H1 (cell line): ENCODE data around the gene PRADC1. TPM values are rescaled to one million over a fixed set of nuclear protein-coding genes. Genes with fewer than 3 reads are reported as not detected.

ENCODE experiments used
- CTCF ChIA-PET: fragments of 300-600 bp; sonication (Branson Sonifier 250); formaldehyde crosslinking; loops from one replicate; lab custom pipeline; 2021; ENCODE audit not compliant: partially characterized antibody; lab: Charles Lee
- POLR2A ChIA-PET: fragments of 300-600 bp; sonication (Branson Sonifier 250); formaldehyde crosslinking; loops from one replicate; lab custom pipeline; 2021; ENCODE audit warnings: inconsistent platforms; ENCODE audit not compliant: partially characterized antibody; lab: Charles Lee
- DNase-seq, 2 experiments: peaks; one replicate each; pipeline versions ENCODE4 v3.0.0 to v3.0.0-alpha.2; 2010 to 2022; ENCODE audit warnings: low spot score in 2 of 2, low read depth in 1 of 2, mixed read lengths in 1 of 2
- FAIRE-seq: peaks from 2 replicates; lab custom pipeline; 2011; peaks lifted over from hg19 to GRCh38; lab: Jason Lieb, UNC
- H2AFZ ChIP-seq: 2 replicates; pipeline ENCODE4 v1.8.1; 2012; ENCODE audit warnings: low read length, inconsistent platforms
- H2AK5ac ChIP-seq: 2 replicates; pipeline ENCODE4 v1.6.1; 2013; ENCODE audit warnings: low read depth, low read length
- H2BK120ac ChIP-seq: replicated peaks from 2 replicates; pipeline ENCODE3; 2013; ENCODE audit warnings: low read depth, low read length, inconsistent platforms
- H2BK12ac ChIP-seq: 2 replicates; pipeline ENCODE4 v1.6.1; 2013; ENCODE audit warnings: low read depth, low read length
- H2BK15ac ChIP-seq: 2 replicates; pipeline ENCODE4 v1.6.1; 2013; ENCODE audit warnings: low read length
- H2BK20ac ChIP-seq: 2 replicates; pipeline ENCODE4 v1.6.1; 2013; ENCODE audit warnings: low read length
- H2BK5ac ChIP-seq: 2 replicates; pipeline ENCODE4 v1.6.1; 2013; ENCODE audit warnings: low read depth, low read length
- H3K14ac ChIP-seq: 2 replicates; pipeline ENCODE4 v1.6.1; 2013; ENCODE audit warnings: inconsistent platforms; ENCODE audit not compliant: insufficient read length
- H3K18ac ChIP-seq: 2 replicates; pipeline ENCODE4 v1.6.1; 2013; ENCODE audit warnings: low read length; ENCODE audit errors: extremely low read depth
- H3K23ac ChIP-seq: 2 replicates; pipeline ENCODE4 v1.6.1; 2013; ENCODE audit warnings: inconsistent platforms; ENCODE audit not compliant: insufficient read length
- H3K23me2 ChIP-seq: 2 replicates; pipeline ENCODE4 v1.6.1; 2013; ENCODE audit warnings: low read depth, low read length
- H3K27ac ChIP-seq: 2 replicates; pipeline ENCODE4 v1.6.1; 2011; ENCODE audit warnings: low read depth, low read length, inconsistent platforms
- H3K27me3 ChIP-seq, 4 experiments: replicated peaks in 1 of 4; 1 replicate in 1 of 4; 2 replicates in 3 of 4; pipeline versions ENCODE4 v1.6.1 to v1.8.1; 2011 to 2013; ENCODE audit warnings: low read length in 3 of 4, mild to moderate bottlenecking in 3 of 4, inconsistent platforms in 2 of 4, mixed read lengths in 2 of 4, moderate library complexity in 1 of 4; ENCODE audit not compliant: control insufficient read depth in 3 of 4, insufficient read depth in 3 of 4; ENCODE audit errors: extremely low read depth in 1 of 4
- H3K36me3 ChIP-seq, 4 experiments: 2 replicates each; pipeline versions ENCODE4 v1.6.1 to v1.8.1; 2011 to 2013; ENCODE audit warnings: mild to moderate bottlenecking in 4 of 4, low read length in 3 of 4, moderate library complexity in 2 of 4, control low read depth in 1 of 4, inconsistent platforms in 1 of 4; ENCODE audit not compliant: insufficient read depth in 4 of 4, control insufficient read depth in 2 of 4
- H3K4ac ChIP-seq: replicated peaks from 2 replicates; pipeline ENCODE3; 2013; ENCODE audit warnings: low read length, low read depth, mixed read lengths, inconsistent platforms; ENCODE audit not compliant: insufficient read length
- H3K4me1 ChIP-seq, 4 experiments: replicated peaks in 1 of 4; 1 replicate in 1 of 4; 2 replicates in 3 of 4; pipeline versions ENCODE4 v1.6.1 to v1.8.1; 2011 to 2013; ENCODE audit warnings: low read length in 3 of 4, inconsistent platforms in 2 of 4, mixed read lengths in 1 of 4; ENCODE audit not compliant: insufficient read depth in 4 of 4, control insufficient read depth in 3 of 4
- H3K4me2 ChIP-seq, 2 experiments: 2 replicates each; pipeline versions ENCODE4 v1.6.1 to v1.8.1; 2011 to 2013; ENCODE audit warnings: low read depth in 2 of 2, low read length in 2 of 2, control low read depth in 1 of 2, inconsistent platforms in 1 of 2, mild to moderate bottlenecking in 1 of 2; ENCODE audit not compliant: insufficient read depth in 1 of 2
- H3K4me3 ChIP-seq, 4 experiments: fragments of 200-600, 300-600 bp in 1 of 4; sonication (generic), shearing (Covaris generic), sonication (Bioruptor Twin) in 1 of 4; 2 replicates each; pipeline versions ENCODE4 v1.5.1 to v1.8.1; 2011 to 2016; ENCODE audit warnings: low read length in 4 of 4, low read depth in 3 of 4, control low read depth in 2 of 4, inconsistent platforms in 2 of 4, mild to moderate bottlenecking in 2 of 4, mixed read lengths in 1 of 4, moderate library complexity in 1 of 4; ENCODE audit not compliant: insufficient read depth in 2 of 4; ENCODE audit errors: extremely low read depth in 1 of 4
- H3K56ac ChIP-seq: replicated peaks from 2 replicates; pipeline ENCODE3; 2013; ENCODE audit warnings: low read depth, mild to moderate bottlenecking, mixed read lengths, low read length, inconsistent platforms; ENCODE audit not compliant: insufficient read length
- H3K79me1 ChIP-seq: 2 replicates; pipeline ENCODE4 v1.6.1; 2013; ENCODE audit warnings: low read depth, low read length, control low read depth
- H3K79me2 ChIP-seq, 2 experiments: 2 replicates each; pipeline versions ENCODE4 v1.6.1 to v1.8.1; 2012 to 2013; ENCODE audit warnings: low read length in 2 of 2, mild to moderate bottlenecking in 2 of 2, inconsistent platforms in 1 of 2; ENCODE audit not compliant: insufficient read depth in 2 of 2, control insufficient read depth in 1 of 2
- H3K9ac ChIP-seq, 4 experiments: replicated peaks in 1 of 4; 1 replicate in 1 of 4; 2 replicates in 3 of 4; pipeline versions ENCODE4 v1.6.1 to v1.8.1; 2011 to 2013; ENCODE audit warnings: low read depth in 3 of 4, low read length in 3 of 4, control low read depth in 2 of 4, mild to moderate bottlenecking in 2 of 4, moderate library complexity in 2 of 4, inconsistent platforms in 1 of 4; ENCODE audit errors: extremely low read depth in 1 of 4
- H3K9me3 ChIP-seq, 2 experiments: 2 replicates each; pipeline versions ENCODE4 v1.6.1 to v1.8.1; 2012 to 2013; ENCODE audit warnings: mild to moderate bottlenecking in 2 of 2, moderate library complexity in 2 of 2, control low read depth in 1 of 2, inconsistent platforms in 1 of 2, low read depth in 1 of 2, low read length in 1 of 2, mixed read lengths in 1 of 2; ENCODE audit not compliant: insufficient read depth in 2 of 2
- H4K20me1 ChIP-seq, 2 experiments: replicated peaks in 1 of 2; 2 replicates each; pipeline versions ENCODE3 to v1.8.1; 2011 to 2013; ENCODE audit warnings: inconsistent platforms in 2 of 2, low read length in 2 of 2, mild to moderate bottlenecking in 1 of 2; ENCODE audit not compliant: insufficient read depth in 2 of 2, control insufficient read depth in 1 of 2
- H4K5ac ChIP-seq: 2 replicates; pipeline ENCODE4 v1.6.1; 2013; ENCODE audit warnings: low read length, low read depth, mixed read lengths, inconsistent platforms; ENCODE audit not compliant: insufficient read length
- H4K8ac ChIP-seq: 2 replicates; pipeline ENCODE4 v1.8.0; 2013; ENCODE audit warnings: mild to moderate bottlenecking, moderate library complexity, low read length, inconsistent platforms; ENCODE audit not compliant: insufficient read depth; ENCODE audit errors: extremely low read depth
- H4K91ac ChIP-seq: replicated peaks from 2 replicates; pipeline ENCODE3; 2013; ENCODE audit warnings: low read length, mixed read lengths, inconsistent platforms; ENCODE audit not compliant: insufficient read length
- ATF3 ChIP-seq: IDR thresholded peaks from 2 replicates; pipeline ENCODE4 v1.6.1; 2011; ENCODE audit warnings: low read depth, mild to moderate bottlenecking, low read length; ENCODE audit not compliant: insufficient read depth
- HDAC2 ChIP-seq, 2 experiments: fragments of 300-600 bp in 1 of 2; sonication (generic) in 1 of 2; IDR thresholded peaks; 2 replicates each; pipeline ENCODE4 v1.6.1; 2011 to 2012; ENCODE audit warnings: low read depth in 2 of 2, low read length in 2 of 2, mild to moderate bottlenecking in 2 of 2, moderate library complexity in 2 of 2, borderline replicate concordance in 1 of 2, inconsistent platforms in 1 of 2
- JUND ChIP-seq: IDR thresholded peaks from 2 replicates; pipeline ENCODE4 v1.6.1; 2011; ENCODE audit warnings: mild to moderate bottlenecking, improper control_type of control experiment, low read length
- POU5F1 ChIP-seq: IDR thresholded peaks from 2 replicates; pipeline ENCODE4 v1.6.1; 2011; ENCODE audit warnings: low read depth, mild to moderate bottlenecking, low read length, moderate library complexity
- RAD21 ChIP-seq, 2 experiments: IDR thresholded peaks in 1 of 2; conservative IDR thresholded peaks in 1 of 2; 2 replicates each; pipeline ENCODE4 v1.6.1; 2011; ENCODE audit warnings: low read depth in 2 of 2, low read length in 2 of 2, improper control_type of control experiment in 1 of 2, inconsistent platforms in 1 of 2, mild to moderate bottlenecking in 1 of 2, moderate library complexity in 1 of 2
- SAP30 ChIP-seq: fragments of 300-600 bp; sonication (generic); IDR thresholded peaks from 2 replicates; pipeline ENCODE4 v1.7.1; 2012; ENCODE audit warnings: low read length, moderate library complexity, mild to moderate bottlenecking, inconsistent platforms; ENCODE audit not compliant: insufficient read depth, insufficient replicate concordance
- SP2 ChIP-seq: IDR thresholded peaks from 2 replicates; pipeline ENCODE4 v1.6.1; 2012; ENCODE audit warnings: mild to moderate bottlenecking, low read length, inconsistent platforms
- YY1 ChIP-seq: IDR thresholded peaks from 2 replicates; pipeline ENCODE4 v1.6.1; 2011; ENCODE audit warnings: low read depth, mild to moderate bottlenecking, low read length
- WGBS, 2 experiments: shearing (Covaris generic) in 1 of 2; methylation state at CpG; one replicate each; pipeline versions ENCODE4 v1.1.6 to v1.1.7; 2013 to 2015; ENCODE audit warnings: low lambda C conversion rate in 2 of 2, mixed read lengths in 2 of 2, inconsistent platforms in 1 of 2, low coverage in 1 of 2, missing lambda C conversion rate in 1 of 2; ENCODE audit not compliant: insufficient replicate concordance in 2 of 2, insufficient coverage in 1 of 2, insufficient read length in 1 of 2; ENCODE audit errors: extremely low coverage in 1 of 2, missing lambda C conversion rate in 1 of 2; 5-methylcytosine and 5-hydroxymethylcytosine counted together
- polyA plus RNA-seq, 7 experiments: library from polyadenylated mRNA; depleted of rRNA in 3 of 7; stranded (reverse) in 5 of 7; unstranded in 2 of 7; fragments of >200 nt in 5 of 7; fragments of 200-250 nt in 2 of 7; gene quantifications; 1 replicate in 5 of 7; 2 replicates in 1 of 7; 4 replicates in 1 of 7; pipeline versions ENCODE4 v1.2.1 to v1.2.3, GENCODE V29; 2011 to 2013; ENCODE audit warnings: missing spikeins in 2 of 7, mixed read lengths in 2 of 7
- total RNA-seq: library from RNA; stranded (reverse); fragmentation: NEBNext Ultra II Directional; extraction: Animal tissue kit (Norgen Biotek cat#: 25700); gene quantifications from 2 replicates; pipeline ENCODE4 v1.2.1, GENCODE V29; 2021

Gene PRADC1
- total and polyA plus RNA-seq, 2 of the 8 experiments (the other 6 are each of a cell fraction or from before 2014, with no cell fraction given) = 8.9 to 13.1 TPM

GRCh38 chr2:73212448-73213176 lies 20.4 kb downstream of the PRADC1 start:
- Histone ChIP-seq H3K4me2 (no peak overlapping the region; a peak in 1 of 4 replicates), H2BK20ac (no peak overlapping the region), H4K20me1 (no peaks in the 10 kb centered on the region), H3K14ac (no peak overlapping the region), H3K79me2 (peaks cover 5 to 28% of the 10 kb centered on the region in 2 experiments), H3K9ac (no peak overlapping the region), H3K18ac (no peak overlapping the region), H3K4me3 (no peak overlapping the region), H3K79me1 (peaks cover 6% of the 10 kb centered on the region), H4K91ac (no peak overlapping the region), H2BK15ac (0 out of 2 replicates have a peak overlapping the region, but pooled peaks have one; percentile 40), H3K27me3 (peaks cover 0 to 4% (median 2%) of the 10 kb centered on the region in 4 experiments; a peak in 1 of 7 replicates), H4K8ac (no peak overlapping the region), H3K27ac (no peak overlapping the region), H3K56ac (no peak overlapping the region), H3K23ac (no peak overlapping the region), H3K4me1 (peaks cover 2 to 3% (median 3%) of the 10 kb centered on the region in 4 experiments; a peak in 4 of 7 replicates), H3K9me3 (no peaks in the 10 kb centered on the region), H2BK5ac (no peak overlapping the region), H2BK120ac (no peak overlapping the region), H2BK12ac (no peak overlapping the region), H3K23me2 (peaks cover 3% of the 10 kb centered on the region; the same call in 1 of the 2 replicates), H2AFZ (no peak overlapping the region), H4K5ac (no peak overlapping the region), H2AK5ac (no peak overlapping the region), H3K4ac (no peak overlapping the region), H3K36me3 (no peaks in the 10 kb centered on the region)
- no peak for FAIRE-seq
- ChIA-PET CTCF (interaction anchor here (0.6 to 8.4 kb wide), 55 partner anchors 8 to 321 kb away, joined by 3 to 92 read pairs (median 5); partner anchors contain the start of genes CCT7, NOTO and PRADC1), POLR2A (interaction anchor here (0.8 to 6.2 kb wide), 9 partner anchors 10 to 127 kb away, joined by 3 to 39 read pairs (median 6); partner anchors contain the start of genes CCT7, NOTO and PRADC1)
- 48% methylated on average over 20 of the region's 20 CpGs; no CpG with 5 or more reads in 1 of the 2 experiments for WGBS, 2 experiments
- DNase-seq = peak in 1 of 2 experiments; percentile 90
- no peak for TF ChIP-seq HDAC2 (IDR thresholded peaks at IDR 0.05; ENCODE audit: borderline replicate concordance in 1 of 2, low read depth in 2 of 2, low read length in 2 of 2)
- TF ChIP-seq JUND = 0 out of 2 replicates have a peak, but pooled peaks have one; percentile 35
- TF ChIP-seq SP2 = no peak
- TF ChIP-seq ATF3 = no peak
- peak; percentile 79 to 87 for TF ChIP-seq RAD21 (IDR thresholded peaks at IDR 0.05 in 1 of 2, conservative IDR thresholded peaks at IDR 0.05 in 1 of 2; ENCODE audit: low read depth in 2 of 2, low read length in 2 of 2)
- no peak for TF ChIP-seq POU5F1
- 0 out of 2 replicates have a peak, but pooled peaks have one; percentile 33 for TF ChIP-seq YY1
- no peak for TF ChIP-seq SAP30
